GM12878 (cell line): ENCODE data around the gene HORMAD2. TPM values are rescaled to one million over a fixed set of nuclear protein-coding genes. Genes with fewer than 3 reads are reported as not detected.

ENCODE experiments used
- ATAC-seq: fragments of 200-7000 bp; cut with Tn5 transposase; 3 replicates; pipeline ENCODE4 v1.9.1; 2020; ENCODE audit warnings: mild to moderate bottlenecking, moderate library complexity
- BruUV-seq: library from RNA; stranded (reverse); fragments of 400-500 nt; replicated peaks from 2 replicates; lab custom pipeline; 2021; lab: Mats Ljungman, UMichigan
- CTCF ChIA-PET: fragments of 300-600 bp; sonication (Branson Sonifier 250); formaldehyde crosslinking; extraction: SDS; loops from one replicate; lab custom pipeline; 2021; ENCODE audit warnings: inconsistent platforms; lab: Yijun Ruan, JAX
- POLR2A ChIA-PET: fragments of 350-600 bp; formaldehyde crosslinking; extraction: SDS; loops from one replicate; lab custom pipeline; 2021; ENCODE audit warnings: inconsistent platforms; lab: Charles Lee
- RAD21 ChIA-PET: fragments of 300-600 bp; sonication (Branson Sonifier 250); formaldehyde crosslinking; loops from one replicate; lab custom pipeline; 2023; ENCODE audit warnings: antibody characterized with exemption; ENCODE audit not compliant: unreplicated experiment; lab: Charles Lee
- SMC1A ChIA-PET: fragments of 300-600 bp; sonication (Branson Sonifier 250); formaldehyde crosslinking; loops from one replicate; lab custom pipeline; 2023; ENCODE audit not compliant: unreplicated experiment, uncharacterized antibody; lab: Charles Lee
- DNase-seq: peaks from one replicate; pipeline ENCODE4 v3.0.0-alpha.2; 2011; ENCODE audit warnings: low read depth, low spot score
- FAIRE-seq: peaks from 3 replicates; lab custom pipeline; 2011; peaks lifted over from hg19 to GRCh38; lab: Jason Lieb, UNC
- H2AFZ ChIP-seq: 2 replicates; pipeline ENCODE4 v1.6.0; 2011; ENCODE audit warnings: low read depth, low read length, control low read depth; ENCODE audit not compliant: control insufficient read depth
- H3K27ac ChIP-seq: 2 replicates; pipeline ENCODE4 v1.5.1; 2011; ENCODE audit warnings: control low read depth; ENCODE audit not compliant: control insufficient read depth, insufficient read depth
- H3K27me3 ChIP-seq, 2 experiments: replicated peaks in 1 of 2; 2 replicates each; pipeline versions ENCODE4 v1.6.0 to v1.6.1; 2011; ENCODE audit warnings: low read length in 1 of 2; ENCODE audit not compliant: control insufficient read depth in 2 of 2, insufficient read depth in 2 of 2
- H3K36me3 ChIP-seq, 2 experiments: 2 replicates each; pipeline ENCODE4 v1.5.1; 2011; ENCODE audit warnings: low read length in 1 of 2; ENCODE audit not compliant: control insufficient read depth in 2 of 2, insufficient read depth in 2 of 2
- H3K4me1 ChIP-seq: 2 replicates; pipeline ENCODE4 v1.6.1; 2011; ENCODE audit warnings: mild to moderate bottlenecking, low read length, moderate library complexity, mixed read lengths; ENCODE audit not compliant: control insufficient read depth, insufficient read depth
- H3K4me2 ChIP-seq: 2 replicates; pipeline ENCODE4 v1.6.0; 2011; ENCODE audit warnings: control low read depth; ENCODE audit not compliant: control insufficient read depth, insufficient read depth
- H3K4me3 ChIP-seq: fragments of 200-600 bp; sonication (generic); 2 replicates; pipeline ENCODE4 v1.5.1; 2016
- H3K79me2 ChIP-seq: 2 replicates; pipeline ENCODE4 v1.6.0; 2011; ENCODE audit warnings: low read length; ENCODE audit not compliant: control insufficient read depth, insufficient read depth
- H3K9ac ChIP-seq: 2 replicates; pipeline ENCODE4 v1.8.0; 2011; ENCODE audit warnings: low read length, control low read depth, mixed read lengths; ENCODE audit not compliant: control insufficient read depth, insufficient read depth
- H3K9me3 ChIP-seq: replicated peaks from 3 replicates; pipeline ENCODE4 v1.5.1; 2011; ENCODE audit warnings: mild to moderate bottlenecking, low read length; ENCODE audit not compliant: control insufficient read depth, insufficient read depth
- H4K20me1 ChIP-seq: 2 replicates; pipeline ENCODE4 v1.6.0; 2011; ENCODE audit not compliant: control insufficient read depth, insufficient read depth
- CREM ChIP-seq: IDR thresholded peaks from 2 replicates; pipeline ENCODE4 v1.6.1; 2014; ENCODE audit warnings: antibody characterized with exemption, low read depth
- EZH2 ChIP-seq: IDR thresholded peaks from 2 replicates; pipeline ENCODE4 v1.6.1; 2012; ENCODE audit warnings: low read depth, mild to moderate bottlenecking, control low read depth, inconsistent platforms, low read length, borderline replicate concordance; ENCODE audit not compliant: control insufficient read depth
- HDAC6 ChIP-seq: fragments of 200-600 bp; sonication (generic); IDR thresholded peaks from one replicate; pipeline ENCODE4 v1.8.0; 2017; ENCODE audit warnings: antibody characterized with exemption; ENCODE audit not compliant: unreplicated experiment
- KDM1A ChIP-seq: fragments of 200-600 bp; sonication (generic); IDR thresholded peaks from 2 replicates; pipeline ENCODE4 v1.6.1; 2016; ENCODE audit warnings: borderline replicate concordance
- MEF2B ChIP-seq: fragments of 450-650 bp; IDR thresholded peaks from 2 replicates; pipeline ENCODE4 v1.6.1; 2018; ENCODE audit warnings: mild to moderate bottlenecking, moderate library complexity; ENCODE audit not compliant: partially characterized antibody, poor library complexity, severe bottlenecking
- MYB ChIP-seq: fragments of 150-350 bp; IDR thresholded peaks from 2 replicates; pipeline ENCODE4 v1.6.1; 2014; ENCODE audit warnings: mild to moderate bottlenecking, low read depth, low read length, borderline replicate concordance
- NRF1 ChIP-seq: conservative IDR thresholded peaks from 2 replicates; pipeline ENCODE4 v1.6.1; 2011; ENCODE audit warnings: mild to moderate bottlenecking, low read depth, low read length, improper control_type of control experiment
- RB1 ChIP-seq: fragments of 450-650 bp; formaldehyde crosslinking; IDR thresholded peaks from 2 replicates; pipeline ENCODE4 v1.6.1; 2017; ENCODE audit warnings: mild to moderate bottlenecking, borderline replicate concordance
- STAT1 ChIP-seq: fragments of 450-650 bp; conservative IDR thresholded peaks from 2 replicates; pipeline ENCODE4 v1.6.1; 2014; ENCODE audit warnings: antibody characterized with exemption, mild to moderate bottlenecking
- TCF12 ChIP-seq: IDR thresholded peaks from 2 replicates; pipeline ENCODE4 v1.6.1; 2011; ENCODE audit warnings: low read depth, mild to moderate bottlenecking, low read length
- TCF7 ChIP-seq: IDR thresholded peaks from 2 replicates; pipeline ENCODE4 v1.6.1; 2014; ENCODE audit warnings: antibody characterized with exemption, borderline replicate concordance
- WRNIP1 ChIP-seq: IDR thresholded peaks from 2 replicates; pipeline ENCODE4 v1.6.1; 2011; ENCODE audit warnings: low read depth, low read length, improper control_type of control experiment, borderline replicate concordance
- ZNF687 ChIP-seq: fragments of 450-650 bp; IDR thresholded peaks from 2 replicates; pipeline ENCODE4 v1.6.1; 2017; ENCODE audit warnings: mild to moderate bottlenecking, moderate library complexity
- whole genome bisulfite sequencing: methylation state at CpG from one replicate; pipeline ENCODE4 v1.1.6; 2016; ENCODE audit warnings: low lambda C conversion rate; ENCODE audit not compliant: insufficient replicate concordance, insufficient coverage; ENCODE audit errors: missing lambda C conversion rate; 5-methylcytosine and 5-hydroxymethylcytosine counted together
- in situ Hi-C: fragments of 300-500 bp; cut with MboI; formaldehyde crosslinking; loops from 9 replicates; pipeline ENCODE4 v1.14.3; 2018; ENCODE audit warnings: mixed read lengths
- intact Hi-C: fragments of 100-400 bp; cut with micrococcal nuclease; formaldehyde crosslinking; loops from one replicate; pipeline ENCODE4 v1.14.2; 2022; ENCODE audit not compliant: unreplicated experiment
- polyA plus RNA-seq, 11 experiments: library from polyadenylated mRNA; depleted of rRNA in 4 of 11; unstranded in 6 of 11; stranded (reverse) in 5 of 11; fragments of >200 nt; fragmentation: Nextera tagmentation in 4 of 11; fragmentation: Illumina TruSeq in 1 of 11; extraction: Ambion mirVana in 4 of 11; extraction: Trizol in 1 of 11; gene quantifications; 1 replicate in 1 of 11; 2 replicates in 10 of 11; pipeline versions ENCODE4 v1.2.1 to v1.2.3, GENCODE V29; 2011 to 2016; ENCODE audit warnings: inconsistent platforms in 2 of 11, missing spikeins in 2 of 11, low read depth in 1 of 11
- total RNA-seq, 4 experiments: library from RNA; depleted of rRNA in 3 of 4; stranded (reverse); fragments of >200 nt in 3 of 4; fragmentation: Illumina TruSeq in 1 of 4; extraction: Trizol in 1 of 4; gene quantifications; 2 replicates each; pipeline versions ENCODE4 v1.2.1 to v1.2.3, GENCODE V29; 2013 to 2021
- TF ChIP-seq, protein P1 (sequence below): fragments of 450-650 bp; IDR thresholded peaks from 2 replicates; pipeline ENCODE4 v1.6.1; 2017; ENCODE audit warnings: antibody characterized with exemption, mild to moderate bottlenecking, moderate library complexity

The HORMAD2 gene
- total and polyA plus RNA-seq, 10 of the 15 experiments (the other 5 are each of a cell fraction or from before 2014, with no cell fraction given): 0.07 to 0.13 TPM; not detected in 8

DNA sequence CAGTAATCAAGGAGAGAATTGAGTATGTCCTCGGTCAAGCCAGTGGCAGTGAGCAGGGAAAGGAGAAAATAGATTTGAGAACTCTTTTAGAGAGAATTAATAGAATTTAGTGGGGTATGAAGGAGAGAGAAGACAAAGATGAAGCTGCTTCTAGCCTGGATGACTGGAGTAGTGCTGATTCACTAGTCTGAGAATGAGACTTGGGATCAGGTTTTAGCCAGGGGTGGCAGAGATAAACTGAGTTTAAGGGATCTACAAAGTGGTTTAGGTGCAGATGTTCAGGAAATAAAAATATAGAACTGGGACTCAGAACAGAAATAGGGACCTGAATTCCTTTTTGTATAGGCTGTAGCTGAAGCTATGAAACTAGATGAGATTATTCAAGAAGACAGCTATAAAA, 17.6 kb downstream of the HORMAD2 start:
- Histone ChIP-seq H3K4me2 (no peak overlapping the region), H2AFZ (no peak overlapping the region), H3K4me1 (no peaks in the 10 kb centered on the region), H3K36me3 (no peaks in the 10 kb centered on the region), H3K9me3 (peaks cover 1% of the 10 kb centered on the region; the same call in 2 of the 3 replicates), H3K27ac (no peak overlapping the region), H3K79me2 (no peaks in the 10 kb centered on the region)
- DNase-seq: no peak
- in situ Hi-C loops: no loop called here
- 0% methylated on average over 1 of the region's 1 CpG for WGBS
- FAIRE-seq: no peak
- intact Hi-C loops: no loop called here
- SMC1A ChIA-PET: interaction anchor here (0.7 to 1.2 kb wide), 2 partner anchors 22 to 486 kb away, joined by 3 to 6 read pairs; no protein-coding TSS in a partner anchor
- ATAC-seq: no peak
- POLR2A ChIA-PET: interaction anchor here (0.5 to 0.6 kb wide), 3 partner anchors 79 to 1811 kb away, joined by 4 to 10 read pairs (median 5); no protein-coding TSS in a partner anchor
- TF ChIP-seq MYB (no peak), STAT1 (no peak), TCF12 (no peak), NRF1 (no peak), ZNF687 (no peak), MEF2B (no peak), KDM1A (no peak), EZH2 (no peak), RB1 (no peak), WRNIP1 (no peak), CREM (no peak), TCF7 (no peak), HDAC6 (no peak)
- TF ChIP-seq, protein P1, sequence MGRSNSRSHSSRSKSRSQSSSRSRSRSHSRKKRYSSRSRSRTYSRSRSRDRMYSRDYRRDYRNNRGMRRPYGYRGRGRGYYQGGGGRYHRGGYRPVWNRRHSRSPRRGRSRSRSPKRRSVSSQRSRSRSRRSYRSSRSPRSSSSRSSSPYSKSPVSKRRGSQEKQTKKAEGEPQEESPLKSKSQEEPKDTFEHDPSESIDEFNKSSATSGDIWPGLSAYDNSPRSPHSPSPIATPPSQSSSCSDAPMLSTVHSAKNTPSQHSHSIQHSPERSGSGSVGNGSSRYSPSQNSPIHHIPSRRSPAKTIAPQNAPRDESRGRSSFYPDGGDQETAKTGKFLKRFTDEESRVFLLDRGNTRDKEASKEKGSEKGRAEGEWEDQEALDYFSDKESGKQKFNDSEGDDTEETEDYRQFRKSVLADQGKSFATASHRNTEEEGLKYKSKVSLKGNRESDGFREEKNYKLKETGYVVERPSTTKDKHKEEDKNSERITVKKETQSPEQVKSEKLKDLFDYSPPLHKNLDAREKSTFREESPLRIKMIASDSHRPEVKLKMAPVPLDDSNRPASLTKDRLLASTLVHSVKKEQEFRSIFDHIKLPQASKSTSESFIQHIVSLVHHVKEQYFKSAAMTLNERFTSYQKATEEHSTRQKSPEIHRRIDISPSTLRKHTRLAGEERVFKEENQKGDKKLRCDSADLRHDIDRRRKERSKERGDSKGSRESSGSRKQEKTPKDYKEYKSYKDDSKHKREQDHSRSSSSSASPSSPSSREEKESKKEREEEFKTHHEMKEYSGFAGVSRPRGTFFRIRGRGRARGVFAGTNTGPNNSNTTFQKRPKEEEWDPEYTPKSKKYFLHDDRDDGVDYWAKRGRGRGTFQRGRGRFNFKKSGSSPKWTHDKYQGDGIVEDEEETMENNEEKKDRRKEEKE: no peak
- TF ChIP-seq, all 136 proteins: peak for 0
- Histone ChIP-seq H4K20me1 (no peaks in the 10 kb centered on the region), H3K9ac (no peak overlapping the region), H3K27me3 (no peaks in the 10 kb centered on the region), H3K4me3 (no peak overlapping the region)
- no TSS peak for BruUV-seq
- ChIA-PET RAD21 (interaction anchor here (1.1 kb wide), 1 partner anchor 9 kb away, joined by 3 read pairs; no protein-coding TSS in a partner anchor), CTCF (interaction anchor here (1.5 to 1.7 kb wide), 2 partner anchors 9 to 10 kb away, joined by 6 to 11 read pairs; no protein-coding TSS in a partner anchor)
